ENCODE data around the gene POTEE. TPM values are rescaled to one million over a fixed set of nuclear protein-coding genes. Genes with fewer than 3 reads are reported as not detected.

POTEE gene
- total and polyA plus RNA-seq, 4 donors = 0.09 to 0.37 TPM; not detected in 2

Small RNA genes lying within 50 kb of the gene (small RNA-seq; reads per million reads assigned to genes)
- not detected for gene AC009477.1 (ENCODE audit: low replicate concordance)
- gene RNU6-127P (ENCODE audit: low replicate concordance) = not detected

Other genes starting within 250 kb of the POTEE start
- 10 to 100 TPM; 36.4 to 79.7 TPM for gene FAM168B, start 116.1 kb upstream of the POTEE start, total RNA-seq
- gene FAM168B, start 116.1 kb upstream of the POTEE start, polyA plus RNA-seq = 10 to 100 TPM; 20.4 to 43.8 TPM
- 10 to 100 TPM; 66.0 to 93.6 TPM for gene PLEKHB2, start 104.2 kb upstream of the POTEE start, total RNA-seq
- gene PLEKHB2, start 104.2 kb upstream of the POTEE start, polyA plus RNA-seq = 10 to 100 TPM; 23.4 to 84.7 TPM
- under 1 TPM in 1 of 2 donors, not detected in 1; 0.09 TPM for gene RAB6D, start 154.6 kb downstream of the POTEE start, total RNA-seq
- under 1 TPM in 1 of 2 donors, not detected in 1; 0.01 TPM for gene RAB6D, start 154.6 kb downstream of the POTEE start, polyA plus RNA-seq

All from lung (tissue), 5 donors.